ENCODE data around the gene FAM153A. TPM values are rescaled to one million over a fixed set of nuclear protein-coding genes. Genes with fewer than 3 reads are reported as not detected.
"Not testable (repeated sequence)": the region's sequence is repeated elsewhere in the genome, so short reads cannot be mapped to it uniquely, and the experiment has no call there.

FAM153A gene
- total and polyA plus RNA-seq, 2 of the 8 experiments (the other 6 are each of a cell fraction or from before 2014, with no cell fraction given), result not detected

DNA sequence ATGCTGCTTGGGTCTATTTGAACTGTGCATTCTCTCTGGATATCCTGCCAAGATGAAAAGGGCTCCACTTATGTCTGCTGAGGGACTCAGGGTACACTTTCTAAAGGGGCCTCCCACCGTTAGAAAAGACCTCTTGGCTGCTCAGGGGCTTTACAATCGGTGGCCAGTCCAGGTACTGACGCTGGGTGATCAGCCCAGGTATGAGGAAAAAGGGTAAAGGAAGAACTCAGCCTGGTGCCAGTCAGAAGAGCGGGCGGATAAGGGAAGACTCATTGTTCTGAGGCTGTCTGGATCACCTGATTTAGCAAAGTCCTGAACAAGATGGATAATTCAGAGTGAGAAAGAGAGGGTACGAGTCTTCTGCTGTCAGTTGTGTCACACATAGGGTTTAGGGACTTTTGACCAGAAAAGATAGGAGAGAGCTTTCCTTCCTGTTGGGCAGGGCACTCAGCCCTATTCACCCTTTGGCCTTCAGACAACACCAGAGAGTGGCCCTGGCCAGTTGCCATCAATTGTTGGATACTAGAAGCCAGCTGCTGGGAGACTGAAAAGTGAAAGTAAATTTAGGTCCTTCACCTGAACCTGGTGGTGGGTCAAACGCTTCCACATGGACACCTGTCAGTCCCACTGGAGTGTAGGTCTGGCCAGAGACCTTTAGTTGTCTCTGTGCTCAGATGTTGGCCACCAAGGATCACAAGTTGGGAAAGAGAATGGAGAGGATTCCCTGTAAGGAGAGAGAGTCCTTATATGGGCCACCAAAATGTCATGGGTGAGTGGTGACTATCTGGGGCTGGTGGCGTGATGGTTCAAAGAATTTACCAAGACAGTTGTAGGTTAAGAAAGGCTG, 88.8 kb downstream of the FAM153A start:
- FAIRE-seq; POLR2A ChIA-PET (ENCODE audit: partially characterized antibody): not testable (repeated sequence)

DNA sequence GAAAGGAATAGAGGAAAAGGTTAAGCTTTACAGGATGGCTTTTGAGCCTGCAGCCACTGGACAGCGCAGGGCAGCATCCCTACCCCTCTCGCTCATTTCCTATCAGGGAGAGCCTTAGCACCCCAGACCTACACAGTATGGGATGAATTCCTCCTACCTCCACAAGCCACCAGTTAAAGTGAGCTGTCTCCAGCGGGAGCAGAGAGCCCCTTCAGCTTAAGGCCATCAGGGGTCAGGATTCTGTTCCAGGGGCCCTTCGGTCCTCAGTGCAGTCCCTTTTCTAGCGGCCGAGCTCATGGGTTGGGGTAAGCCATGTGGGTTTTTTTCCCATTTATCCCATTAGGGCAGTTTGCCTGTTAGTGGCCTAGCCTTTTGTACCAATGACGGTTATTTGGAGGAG, 89.7 kb downstream of the FAM153A start:
- H3K4me3 ChIP-seq (ENCODE audit: extremely low read depth in 1 of 4, insufficient read depth in 2 of 4, low read depth in 3 of 4, low read length in 4 of 4); H3K23me2 ChIP-seq (ENCODE audit: low read depth, low read length); H3K14ac ChIP-seq (ENCODE audit: insufficient read length); H3K9me3 ChIP-seq (ENCODE audit: insufficient read depth in 2 of 2, low read depth in 1 of 2, low read length in 1 of 2); H2BK12ac ChIP-seq (ENCODE audit: low read depth, low read length); H3K23ac ChIP-seq (ENCODE audit: insufficient read length); H3K9ac ChIP-seq (replicated peaks in 1 of 4; ENCODE audit: extremely low read depth in 1 of 4, low read depth in 3 of 4, low read length in 3 of 4); H2BK5ac ChIP-seq (ENCODE audit: low read depth, low read length); DNase-seq (ENCODE audit: low read depth in 1 of 2, low spot score in 2 of 2); H3K79me1 ChIP-seq (ENCODE audit: low read depth, low read length); H2AFZ ChIP-seq (ENCODE audit: low read length); H3K4me2 ChIP-seq (ENCODE audit: insufficient read depth in 1 of 2, low read depth in 2 of 2, low read length in 2 of 2); H3K4ac ChIP-seq (replicated peaks; ENCODE audit: insufficient read length, low read depth, low read length); CTCF ChIA-PET (ENCODE audit: partially characterized antibody); FAIRE-seq; H4K8ac ChIP-seq (ENCODE audit: extremely low read depth, insufficient read depth, low read length); H2AK5ac ChIP-seq (ENCODE audit: low read depth, low read length); H3K79me2 ChIP-seq (ENCODE audit: control insufficient read depth in 1 of 2, insufficient read depth in 2 of 2, low read length in 2 of 2); H3K18ac ChIP-seq (ENCODE audit: extremely low read depth, low read length); H4K5ac ChIP-seq (ENCODE audit: insufficient read length, low read depth, low read length); H3K27ac ChIP-seq (ENCODE audit: low read depth, low read length); H3K27me3 ChIP-seq (replicated peaks in 1 of 4; ENCODE audit: control insufficient read depth in 3 of 4, extremely low read depth in 1 of 4, insufficient read depth in 3 of 4, low read length in 3 of 4); H3K36me3 ChIP-seq (ENCODE audit: control insufficient read depth in 2 of 4, insufficient read depth in 4 of 4, low read length in 3 of 4); H2BK20ac ChIP-seq (ENCODE audit: low read length); H3K56ac ChIP-seq (replicated peaks; ENCODE audit: insufficient read length, low read depth, low read length); H2BK15ac ChIP-seq (ENCODE audit: low read length); H4K20me1 ChIP-seq (replicated peaks in 1 of 2; ENCODE audit: control insufficient read depth in 1 of 2, insufficient read depth in 2 of 2, low read length in 2 of 2); H3K4me1 ChIP-seq (replicated peaks in 1 of 4; ENCODE audit: control insufficient read depth in 3 of 4, insufficient read depth in 4 of 4, low read length in 3 of 4); POLR2A ChIA-PET (ENCODE audit: partially characterized antibody); H2BK120ac ChIP-seq (replicated peaks; ENCODE audit: low read depth, low read length); H4K91ac ChIP-seq (replicated peaks; ENCODE audit: insufficient read length, low read length): not testable (repeated sequence)
- 83% methylated on average over 2 of the region's 7 CpGs; no CpG with 5 or more reads in 1 of the 2 experiments for WGBS, 2 experiments (ENCODE audit: extremely low coverage in 1 of 2, insufficient coverage in 1 of 2, insufficient read length in 1 of 2, insufficient replicate concordance in 2 of 2, low coverage in 1 of 2, low lambda C conversion rate in 2 of 2, missing lambda C conversion rate in 1 of 2)

More for the DNA sequence above, 88.8 kb downstream of the FAM153A start:
- H3K79me1 ChIP-seq (ENCODE audit: low read depth, low read length); DNase-seq (ENCODE audit: low read depth in 1 of 2, low spot score in 2 of 2); H2BK120ac ChIP-seq (replicated peaks; ENCODE audit: low read depth, low read length); CTCF ChIA-PET (ENCODE audit: partially characterized antibody); H3K9ac ChIP-seq (replicated peaks in 1 of 4; ENCODE audit: extremely low read depth in 1 of 4, low read depth in 3 of 4, low read length in 3 of 4); H4K20me1 ChIP-seq (replicated peaks in 1 of 2; ENCODE audit: control insufficient read depth in 1 of 2, insufficient read depth in 2 of 2, low read length in 2 of 2); H3K56ac ChIP-seq (replicated peaks; ENCODE audit: insufficient read length, low read depth, low read length); H4K5ac ChIP-seq (ENCODE audit: insufficient read length, low read depth, low read length); H2BK20ac ChIP-seq (ENCODE audit: low read length); H4K8ac ChIP-seq (ENCODE audit: extremely low read depth, insufficient read depth, low read length); H3K23ac ChIP-seq (ENCODE audit: insufficient read length); H2AK5ac ChIP-seq (ENCODE audit: low read depth, low read length); H3K4ac ChIP-seq (replicated peaks; ENCODE audit: insufficient read length, low read depth, low read length); H2BK15ac ChIP-seq (ENCODE audit: low read length); H3K23me2 ChIP-seq (ENCODE audit: low read depth, low read length); H3K79me2 ChIP-seq (ENCODE audit: control insufficient read depth in 1 of 2, insufficient read depth in 2 of 2, low read length in 2 of 2); H4K91ac ChIP-seq (replicated peaks; ENCODE audit: insufficient read length, low read length); H3K36me3 ChIP-seq (ENCODE audit: control insufficient read depth in 2 of 4, insufficient read depth in 4 of 4, low read length in 3 of 4); H3K4me3 ChIP-seq (ENCODE audit: extremely low read depth in 1 of 4, insufficient read depth in 2 of 4, low read depth in 3 of 4, low read length in 4 of 4); H3K14ac ChIP-seq (ENCODE audit: insufficient read length); H3K9me3 ChIP-seq (ENCODE audit: insufficient read depth in 2 of 2, low read depth in 1 of 2, low read length in 1 of 2); H3K27ac ChIP-seq (ENCODE audit: low read depth, low read length); H2BK12ac ChIP-seq (ENCODE audit: low read depth, low read length); H3K4me1 ChIP-seq (replicated peaks in 1 of 4; ENCODE audit: control insufficient read depth in 3 of 4, insufficient read depth in 4 of 4, low read length in 3 of 4); H3K18ac ChIP-seq (ENCODE audit: extremely low read depth, low read length); H3K4me2 ChIP-seq (ENCODE audit: insufficient read depth in 1 of 2, low read depth in 2 of 2, low read length in 2 of 2); H2AFZ ChIP-seq (ENCODE audit: low read length); H2BK5ac ChIP-seq (ENCODE audit: low read depth, low read length); H3K27me3 ChIP-seq (replicated peaks in 1 of 4; ENCODE audit: control insufficient read depth in 3 of 4, extremely low read depth in 1 of 4, insufficient read depth in 3 of 4, low read length in 3 of 4): not testable (repeated sequence)
- WGBS, 2 experiments (ENCODE audit: extremely low coverage in 1 of 2, insufficient coverage in 1 of 2, insufficient read length in 1 of 2, insufficient replicate concordance in 2 of 2, low coverage in 1 of 2, low lambda C conversion rate in 2 of 2, missing lambda C conversion rate in 1 of 2), result 84% methylated on average over 6 of the region's 8 CpGs; no CpG with 5 or more reads in 1 of the 2 experiments
